HepG2 (cell line): Measurements from ENCODE around the gene LMCD1. TPM values are rescaled to one million over a fixed set of nuclear protein-coding genes. Genes with fewer than 3 reads are reported as not detected.

Experiments
- ATAC-seq: fragments of 200-7000 bp; cut with Tn5 transposase; 3 replicates; pipeline ENCODE4 v1.9.1; 2020; ENCODE audit warnings: mild to moderate bottlenecking, moderate library complexity
- BruUV-seq: library from RNA; stranded (reverse); fragments of 400-500 nt; replicated peaks from 2 replicates; lab custom pipeline; 2021; lab: Mats Ljungman, UMichigan
- CTCF ChIA-PET: fragments of 300-600 bp; formaldehyde crosslinking; extraction: SDS; loops from one replicate; lab custom pipeline; 2021; ENCODE audit warnings: low total read pairs, inconsistent platforms, low intra/inter-chr PET ratio; lab: Yijun Ruan, JAX
- POLR2A ChIA-PET: fragments of 350-600 bp; sonication (Branson Sonifier 250); formaldehyde crosslinking; loops from one replicate; lab custom pipeline; 2020; ENCODE audit warnings: antibody characterized with exemption, inconsistent platforms; lab: Yijun Ruan, JAX
- DNase-seq: peaks from one replicate; pipeline ENCODE4 v3.0.0-alpha.2; 2015; ENCODE audit warnings: low spot score
- FAIRE-seq: peaks from 3 replicates; lab custom pipeline; 2011; peaks lifted over from hg19 to GRCh38; lab: Jason Lieb, UNC
- H2AFZ ChIP-seq: one replicate; pipeline ENCODE4 v1.6.1; 2011; ENCODE audit warnings: low read length, inconsistent platforms
- H3K27ac ChIP-seq: fragments of 300-600 bp; 3 replicates; pipeline ENCODE4 v1.8.0; 2011; ENCODE audit warnings: mixed run types, mild to moderate bottlenecking, mixed read lengths, low read length, inconsistent platforms; ENCODE audit not compliant: insufficient read depth; ENCODE audit errors: extremely low read length
- H3K27me3 ChIP-seq, 2 experiments: fragments of 200-600 bp in 1 of 2; 2 replicates in 1 of 2; 3 replicates in 1 of 2; pipeline versions ENCODE4 v1.6.0 to v1.8.0; 2011; ENCODE audit warnings: low read length in 2 of 2, mild to moderate bottlenecking in 2 of 2, moderate library complexity in 2 of 2, inconsistent platforms in 1 of 2; ENCODE audit not compliant: insufficient read depth in 2 of 2, control insufficient read depth in 1 of 2
- H3K36me3 ChIP-seq, 2 experiments: fragments of 200-600 bp in 1 of 2; replicated peaks in 1 of 2; 2 replicates in 1 of 2; 3 replicates in 1 of 2; pipeline versions ENCODE4 v1.5.1 to v1.8.0; 2011; ENCODE audit warnings: low read length in 2 of 2, inconsistent platforms in 1 of 2; ENCODE audit not compliant: insufficient read depth in 2 of 2, control insufficient read depth in 1 of 2
- H3K4me1 ChIP-seq: 2 replicates; pipeline ENCODE4 v1.5.1; 2012; ENCODE audit warnings: low read length, inconsistent platforms; ENCODE audit not compliant: insufficient read depth
- H3K4me2 ChIP-seq: 2 replicates; pipeline ENCODE4 v1.6.0; 2011; ENCODE audit warnings: low read depth, low read length, inconsistent platforms
- H3K4me3 ChIP-seq, 3 experiments: fragments of 200-600 bp in 1 of 3; sonication (generic), shearing (Covaris generic) in 1 of 3; replicated peaks in 1 of 3; 2 replicates each; pipeline ENCODE4 v1.5.1; 2011 to 2016; ENCODE audit warnings: low read length in 3 of 3, inconsistent platforms in 2 of 3, low read depth in 2 of 3, mild to moderate bottlenecking in 2 of 3, control low read depth in 1 of 3, mixed read lengths in 1 of 3; ENCODE audit not compliant: insufficient read depth in 1 of 3
- H3K79me2 ChIP-seq: one replicate; pipeline ENCODE4 v1.6.1; 2011; ENCODE audit warnings: low read length, inconsistent platforms; ENCODE audit not compliant: insufficient read depth
- H3K9ac ChIP-seq: 2 replicates; pipeline ENCODE4 v1.6.0; 2011; ENCODE audit warnings: mild to moderate bottlenecking, low read depth, low read length, inconsistent platforms; ENCODE audit not compliant: insufficient read depth
- H3K9me3 ChIP-seq: 2 replicates; pipeline ENCODE4 v1.5.1; 2012; ENCODE audit warnings: mild to moderate bottlenecking, low read length
- H4K20me1 ChIP-seq: 2 replicates; pipeline ENCODE4 v1.6.0; 2011; ENCODE audit warnings: inconsistent platforms, mild to moderate bottlenecking, low read length, moderate library complexity; ENCODE audit not compliant: insufficient read depth
- CBX5 ChIP-seq: sonication (generic); formaldehyde crosslinking; IDR thresholded peaks from 2 replicates; pipeline ENCODE4 v1.4.0; 2020; ENCODE audit warnings: missing genetic modification reagents, borderline replicate concordance
- MED13 ChIP-seq: sonication (generic); formaldehyde crosslinking; IDR thresholded peaks from 2 replicates; pipeline ENCODE4 v1.5.0; 2020; ENCODE audit warnings: missing genetic modification reagents
- NFKBIZ ChIP-seq: IDR thresholded peaks from 2 replicates; pipeline ENCODE4 v1.6.1; 2018; ENCODE audit warnings: missing genetic modification reagents, missing compliant biosample characterization
- NPAS2 ChIP-seq: sonication (generic); formaldehyde crosslinking; IDR thresholded peaks from 2 replicates; pipeline ENCODE4 v1.8.0; 2022; ENCODE audit warnings: mild to moderate bottlenecking, missing genetic modification reagents, borderline replicate concordance
- RELA ChIP-seq: sonication (generic); formaldehyde crosslinking; IDR thresholded peaks from 2 replicates; pipeline ENCODE4 v1.4.0; 2020; ENCODE audit warnings: missing genetic modification reagents
- ZMYM3 ChIP-seq: sonication (generic); formaldehyde crosslinking; IDR thresholded peaks from 2 replicates; pipeline ENCODE4 v1.5.1; 2020; ENCODE audit warnings: mild to moderate bottlenecking, missing genetic modification reagents
- ZNF24 ChIP-seq: fragments of 450-650 bp; IDR thresholded peaks from 2 replicates; pipeline ENCODE4 v1.6.1; 2017; ENCODE audit warnings: antibody characterized with exemption, mild to moderate bottlenecking
- WGBS: methylation state at CpG from one replicate; pipeline ENCODE4 v1.1.6; 2017; ENCODE audit warnings: low lambda C conversion rate; 5-methylcytosine and 5-hydroxymethylcytosine counted together
- in situ Hi-C: cut with HindIII; loops from 2 replicates; pipeline ENCODE4 v1.10.0; 2017; ENCODE audit warnings: low pct_unique_long_range_greater_than_20kb; ENCODE audit not compliant: extremely low pct_ligation_motif_present
- intact Hi-C: fragments of 100-400 bp; cut with micrococcal nuclease; formaldehyde crosslinking; loops from one replicate; pipeline ENCODE4 v1.10.0; 2022; ENCODE audit not compliant: unreplicated experiment
- polyA plus RNA-seq, 8 experiments: library from polyadenylated mRNA; depleted of rRNA in 3 of 8; stranded (reverse) in 7 of 8; unstranded in 1 of 8; fragments of >200 nt; fragmentation: Illumina TruSeq in 4 of 8; extraction: Trizol in 4 of 8; gene quantifications; 2 replicates each; pipeline versions ENCODE4 v1.2.1 to v1.2.3, GENCODE V29; 2011 to 2016; ENCODE audit warnings: low read depth in 4 of 8, missing spikeins in 1 of 8, mixed read lengths in 1 of 8; ENCODE audit not compliant: insufficient read depth in 1 of 8
- total RNA-seq, 5 experiments: library from RNA; depleted of rRNA; stranded (reverse); fragments of >200 nt; fragmentation: Illumina TruSeq; extraction: Trizol; gene quantifications; 2 replicates each; pipeline ENCODE4 v1.2.3, GENCODE V29; 2016; ENCODE audit warnings: low read depth in 1 of 5
- TF ChIP-seq, protein P1 (sequence below): sonication (generic); formaldehyde crosslinking; IDR thresholded peaks from 2 replicates; pipeline ENCODE4 v1.4.0; 2020; ENCODE audit warnings: mild to moderate bottlenecking, missing genetic modification reagents, borderline replicate concordance
- TF ChIP-seq, protein P2 (sequence below): sonication (generic); formaldehyde crosslinking; conservative IDR thresholded peaks from 2 replicates; pipeline ENCODE4 v1.4.0; 2020; ENCODE audit warnings: missing genetic modification reagents
- TF ChIP-seq, protein P3 (sequence below): sonication (generic); formaldehyde crosslinking; IDR thresholded peaks from 2 replicates; pipeline ENCODE4 v1.4.0; 2020; ENCODE audit warnings: mild to moderate bottlenecking, missing genetic modification reagents
- TF ChIP-seq, protein P4 (sequence below): IDR thresholded peaks from 2 replicates; pipeline ENCODE4 v1.6.1; 2012; ENCODE audit warnings: low read length, improper control_type of control experiment

LMCD1 gene
- total and polyA plus RNA-seq, 2 of the 13 experiments (the other 11 are each of a cell fraction or from before 2014, with no cell fraction given) = 6.2 to 7.1 TPM

DNA sequence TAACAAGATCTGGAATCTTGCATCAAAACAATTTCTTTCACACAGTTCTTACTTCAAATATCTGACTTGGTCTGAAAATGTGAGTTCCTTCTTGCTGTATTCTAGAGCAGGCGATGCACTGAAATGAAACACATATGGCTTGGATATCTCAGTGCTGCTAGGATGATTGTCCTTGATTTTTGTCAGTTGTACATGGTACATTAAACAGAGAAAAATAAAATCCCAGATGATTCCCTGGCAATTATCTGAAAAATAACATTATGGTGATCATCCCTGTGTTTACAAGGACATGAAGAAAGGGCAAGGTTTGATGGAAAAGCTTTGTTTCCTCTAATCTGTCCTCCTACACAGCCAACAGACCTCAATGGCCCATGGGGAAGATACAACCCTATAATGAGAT is 10.6 kb downstream of the LMCD1 start (continued):
- TF ChIP-seq, protein P1, sequence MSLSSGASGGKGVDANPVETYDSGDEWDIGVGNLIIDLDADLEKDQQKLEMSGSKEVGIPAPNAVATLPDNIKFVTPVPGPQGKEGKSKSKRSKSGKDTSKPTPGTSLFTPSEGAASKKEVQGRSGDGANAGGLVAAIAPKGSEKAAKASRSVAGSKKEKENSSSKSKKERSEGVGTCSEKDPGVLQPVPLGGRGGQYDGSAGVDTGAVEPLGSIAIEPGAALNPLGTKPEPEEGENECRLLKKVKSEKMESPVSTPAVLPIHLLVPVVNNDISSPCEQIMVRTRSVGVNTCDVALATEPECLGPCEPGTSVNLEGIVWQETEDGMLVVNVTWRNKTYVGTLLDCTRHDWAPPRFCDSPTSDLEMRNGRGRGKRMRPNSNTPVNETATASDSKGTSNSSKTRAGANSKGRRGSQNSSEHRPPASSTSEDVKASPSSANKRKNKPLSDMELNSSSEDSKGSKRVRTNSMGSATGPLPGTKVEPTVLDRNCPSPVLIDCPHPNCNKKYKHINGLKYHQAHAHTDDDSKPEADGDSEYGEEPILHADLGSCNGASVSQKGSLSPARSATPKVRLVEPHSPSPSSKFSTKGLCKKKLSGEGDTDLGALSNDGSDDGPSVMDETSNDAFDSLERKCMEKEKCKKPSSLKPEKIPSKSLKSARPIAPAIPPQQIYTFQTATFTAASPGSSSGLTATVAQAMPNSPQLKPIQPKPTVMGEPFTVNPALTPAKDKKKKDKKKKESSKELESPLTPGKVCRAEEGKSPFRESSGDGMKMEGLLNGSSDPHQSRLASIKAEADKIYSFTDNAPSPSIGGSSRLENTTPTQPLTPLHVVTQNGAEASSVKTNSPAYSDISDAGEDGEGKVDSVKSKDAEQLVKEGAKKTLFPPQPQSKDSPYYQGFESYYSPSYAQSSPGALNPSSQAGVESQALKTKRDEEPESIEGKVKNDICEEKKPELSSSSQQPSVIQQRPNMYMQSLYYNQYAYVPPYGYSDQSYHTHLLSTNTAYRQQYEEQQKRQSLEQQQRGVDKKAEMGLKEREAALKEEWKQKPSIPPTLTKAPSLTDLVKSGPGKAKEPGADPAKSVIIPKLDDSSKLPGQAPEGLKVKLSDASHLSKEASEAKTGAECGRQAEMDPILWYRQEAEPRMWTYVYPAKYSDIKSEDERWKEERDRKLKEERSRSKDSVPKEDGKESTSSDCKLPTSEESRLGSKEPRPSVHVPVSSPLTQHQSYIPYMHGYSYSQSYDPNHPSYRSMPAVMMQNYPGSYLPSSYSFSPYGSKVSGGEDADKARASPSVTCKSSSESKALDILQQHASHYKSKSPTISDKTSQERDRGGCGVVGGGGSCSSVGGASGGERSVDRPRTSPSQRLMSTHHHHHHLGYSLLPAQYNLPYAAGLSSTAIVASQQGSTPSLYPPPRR = no peak
- TF ChIP-seq ZNF24 (no peak), ZMYM3 (CRISPR knock-in tag) (no peak), NPAS2 (CRISPR knock-in tag) (no peak)

DNA sequence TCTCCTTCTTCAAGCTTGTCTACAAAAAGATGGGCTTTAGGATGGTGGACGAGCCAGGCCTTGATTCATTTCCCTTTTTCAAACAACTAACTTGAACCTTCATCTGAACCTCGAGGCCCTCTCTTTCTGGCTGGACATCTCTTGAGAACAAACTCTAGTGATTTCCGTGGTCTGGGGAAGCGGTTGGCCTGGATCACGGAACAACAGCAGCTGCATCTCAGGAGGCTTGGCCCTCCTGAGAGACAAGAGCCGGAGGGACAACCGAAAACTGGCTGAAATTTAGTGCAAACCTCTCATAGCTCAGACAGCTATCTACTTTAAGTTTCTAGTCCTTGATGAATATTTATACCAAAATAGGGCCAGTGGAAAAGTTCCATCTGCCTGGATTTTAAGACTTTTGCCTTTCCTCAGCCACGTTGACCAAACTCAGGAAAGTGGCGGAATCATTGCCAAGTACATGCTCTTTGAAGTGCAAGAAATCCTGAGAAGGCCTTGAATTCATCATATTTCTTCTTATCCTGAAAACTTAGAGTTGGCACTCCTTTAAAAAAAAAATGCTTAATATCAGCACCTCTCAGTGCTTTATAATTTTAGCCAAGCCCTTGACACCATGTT is 14.5 kb downstream of the LMCD1 start:
- Histone ChIP-seq H3K36me3 (peaks cover 0 to 5% of the 10 kb centered on the region in 2 experiments; a peak in 1 of 5 replicates), H3K4me1 (no peaks in the 10 kb centered on the region), H3K4me3 (no peak overlapping the region), H2AFZ (no peak overlapping the region), H4K20me1 (no peaks in the 10 kb centered on the region), H3K9me3 (no peaks in the 10 kb centered on the region), H3K27me3 (no peaks in the 10 kb centered on the region), H3K4me2 (no peak overlapping the region), H3K27ac (no peak overlapping the region), H3K79me2 (no peaks in the 10 kb centered on the region), H3K9ac (no peak overlapping the region)
- no peak for DNase-seq
- POLR2A ChIA-PET = interaction anchor here (0.9 kb wide), 1 partner anchor 15 kb away, joined by 3 read pairs; the partner anchor contains the start of gene LMCD1
- ATAC-seq = no peak
- CTCF ChIA-PET = no interaction called here
- no peak for FAIRE-seq
- 95% methylated on average over 9 of the region's 9 CpGs for WGBS
- intact Hi-C loops = no loop called here
- no TSS peak for BruUV-seq
- in situ Hi-C loops = no loop called here
- no peak for TF ChIP-seq MED13 (CRISPR knock-in tag)
- no peak for TF ChIP-seq NFKBIZ (CRISPR knock-in tag)
- TF ChIP-seq, protein P2, sequence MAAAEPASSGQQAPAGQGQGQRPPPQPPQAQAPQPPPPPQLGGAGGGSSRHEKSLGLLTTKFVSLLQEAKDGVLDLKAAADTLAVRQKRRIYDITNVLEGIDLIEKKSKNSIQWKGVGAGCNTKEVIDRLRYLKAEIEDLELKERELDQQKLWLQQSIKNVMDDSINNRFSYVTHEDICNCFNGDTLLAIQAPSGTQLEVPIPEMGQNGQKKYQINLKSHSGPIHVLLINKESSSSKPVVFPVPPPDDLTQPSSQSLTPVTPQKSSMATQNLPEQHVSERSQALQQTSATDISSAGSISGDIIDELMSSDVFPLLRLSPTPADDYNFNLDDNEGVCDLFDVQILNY (CRISPR knock-in tag) = no peak
- TF ChIP-seq, protein P3, sequence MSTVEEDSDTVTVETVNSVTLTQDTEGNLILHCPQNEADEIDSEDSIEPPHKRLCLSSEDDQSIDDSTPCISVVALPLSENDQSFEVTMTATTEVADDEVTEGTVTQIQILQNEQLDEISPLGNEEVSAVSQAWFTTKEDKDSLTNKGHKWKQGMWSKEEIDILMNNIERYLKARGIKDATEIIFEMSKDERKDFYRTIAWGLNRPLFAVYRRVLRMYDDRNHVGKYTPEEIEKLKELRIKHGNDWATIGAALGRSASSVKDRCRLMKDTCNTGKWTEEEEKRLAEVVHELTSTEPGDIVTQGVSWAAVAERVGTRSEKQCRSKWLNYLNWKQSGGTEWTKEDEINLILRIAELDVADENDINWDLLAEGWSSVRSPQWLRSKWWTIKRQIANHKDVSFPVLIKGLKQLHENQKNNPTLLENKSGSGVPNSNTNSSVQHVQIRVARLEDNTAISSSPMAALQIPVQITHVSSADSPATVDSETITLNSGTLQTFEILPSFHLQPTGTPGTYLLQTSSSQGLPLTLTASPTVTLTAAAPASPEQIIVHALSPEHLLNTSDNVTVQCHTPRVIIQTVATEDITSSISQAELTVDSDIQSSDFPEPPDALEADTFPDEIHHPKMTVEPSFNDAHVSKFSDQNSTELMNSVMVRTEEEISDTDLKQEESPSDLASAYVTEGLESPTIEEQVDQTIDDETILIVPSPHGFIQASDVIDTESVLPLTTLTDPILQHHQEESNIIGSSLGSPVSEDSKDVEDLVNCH (CRISPR knock-in tag) = no peak
- no peak for TF ChIP-seq RELA (CRISPR knock-in tag)
- TF ChIP-seq, protein P4, sequence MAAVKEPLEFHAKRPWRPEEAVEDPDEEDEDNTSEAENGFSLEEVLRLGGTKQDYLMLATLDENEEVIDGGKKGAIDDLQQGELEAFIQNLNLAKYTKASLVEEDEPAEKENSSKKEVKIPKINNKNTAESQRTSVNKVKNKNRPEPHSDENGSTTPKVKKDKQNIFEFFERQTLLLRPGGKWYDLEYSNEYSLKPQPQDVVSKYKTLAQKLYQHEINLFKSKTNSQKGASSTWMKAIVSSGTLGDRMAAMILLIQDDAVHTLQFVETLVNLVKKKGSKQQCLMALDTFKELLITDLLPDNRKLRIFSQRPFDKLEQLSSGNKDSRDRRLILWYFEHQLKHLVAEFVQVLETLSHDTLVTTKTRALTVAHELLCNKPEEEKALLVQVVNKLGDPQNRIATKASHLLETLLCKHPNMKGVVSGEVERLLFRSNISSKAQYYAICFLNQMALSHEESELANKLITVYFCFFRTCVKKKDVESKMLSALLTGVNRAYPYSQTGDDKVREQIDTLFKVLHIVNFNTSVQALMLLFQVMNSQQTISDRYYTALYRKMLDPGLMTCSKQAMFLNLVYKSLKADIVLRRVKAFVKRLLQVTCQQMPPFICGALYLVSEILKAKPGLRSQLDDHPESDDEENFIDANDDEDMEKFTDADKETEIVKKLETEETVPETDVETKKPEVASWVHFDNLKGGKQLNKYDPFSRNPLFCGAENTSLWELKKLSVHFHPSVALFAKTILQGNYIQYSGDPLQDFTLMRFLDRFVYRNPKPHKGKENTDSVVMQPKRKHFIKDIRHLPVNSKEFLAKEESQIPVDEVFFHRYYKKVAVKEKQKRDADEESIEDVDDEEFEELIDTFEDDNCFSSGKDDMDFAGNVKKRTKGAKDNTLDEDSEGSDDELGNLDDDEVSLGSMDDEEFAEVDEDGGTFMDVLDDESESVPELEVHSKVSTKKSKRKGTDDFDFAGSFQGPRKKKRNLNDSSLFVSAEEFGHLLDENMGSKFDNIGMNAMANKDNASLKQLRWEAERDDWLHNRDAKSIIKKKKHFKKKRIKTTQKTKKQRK = no peak
- TF ChIP-seq CBX5 (CRISPR knock-in tag) = no peak
